A549 (cell line): ENCODE results near the gene PON1.

Experiments
- BHLHE40 ChIP-seq: IDR thresholded peaks from 2 replicates; pipeline ENCODE4 v1.6.1; 2012; ENCODE audit warnings: low read depth, low read length, inconsistent platforms
- CTCF ChIP-seq: fragments of >200 bp; sonication (Bioruptor Twin); formaldehyde crosslinking; IDR thresholded peaks from 3 replicates; pipeline ENCODE4 v1.5.1; 2016
- E2F6 ChIP-seq: IDR thresholded peaks from 2 replicates; pipeline ENCODE4 v1.6.1; 2012; ENCODE audit warnings: low read depth, borderline replicate concordance
- FOXS1 ChIP-seq: fragments of 250-450 bp; sonication (Bioruptor Pico); IDR thresholded peaks from 2 replicates; pipeline ENCODE4 v1.5.0; 2020; ENCODE audit warnings: mild to moderate bottlenecking, moderate library complexity
- KDM1A ChIP-seq: fragments of 200-600 bp; sonication (generic); IDR thresholded peaks from 2 replicates; pipeline ENCODE4 v1.6.1; 2016; ENCODE audit warnings: low read depth, mild to moderate bottlenecking
- MYC ChIP-seq: IDR thresholded peaks from 2 replicates; pipeline ENCODE4 v1.6.1; 2012; ENCODE audit warnings: mild to moderate bottlenecking, inconsistent platforms, low read length, improper control_type of control experiment, borderline replicate concordance
- POLR2A ChIP-seq: IDR thresholded peaks from 2 replicates; pipeline ENCODE4 v1.6.1; 2012; ENCODE audit warnings: mild to moderate bottlenecking, low read length
- RAD21 ChIP-seq, 2 experiments: fragments of >200 bp in 1 of 2; sonication (Bioruptor Twin) in 1 of 2; formaldehyde crosslinking in 1 of 2; IDR thresholded peaks in 1 of 2; conservative IDR thresholded peaks in 1 of 2; 2 replicates in 1 of 2; 3 replicates in 1 of 2; pipeline ENCODE4 v1.6.1; 2012 to 2018; ENCODE audit warnings: inconsistent platforms in 1 of 2
- REST ChIP-seq: fragments of 200-600 bp; sonication (generic); IDR thresholded peaks from 2 replicates; pipeline ENCODE4 v1.6.1; 2016; ENCODE audit warnings: antibody characterized with exemption, mild to moderate bottlenecking, moderate library complexity
- RNF2 ChIP-seq: fragments of 200-600 bp; sonication (generic); IDR thresholded peaks from 2 replicates; pipeline ENCODE4 v1.6.1; 2016; ENCODE audit warnings: low read depth, mild to moderate bottlenecking, antibody characterized with exemption, moderate library complexity, borderline replicate concordance
- SMC3 ChIP-seq: fragments of >200 bp; sonication (Bioruptor Twin); formaldehyde crosslinking; IDR thresholded peaks from 3 replicates; pipeline ENCODE4 v1.6.1; 2018; ENCODE audit warnings: inconsistent platforms
- SREBF2 ChIP-seq: fragments of 450-650 bp; IDR thresholded peaks from 2 replicates; pipeline ENCODE4 v1.6.1; 2014; ENCODE audit warnings: mild to moderate bottlenecking, moderate library complexity
- ZNF302 ChIP-seq: fragments of 250-450 bp; sonication (Bioruptor Pico); IDR thresholded peaks from 2 replicates; pipeline ENCODE4 v1.9.0; 2021; ENCODE audit warnings: inconsistent platforms, mild to moderate bottlenecking, moderate library complexity

GRCh38 chr7:95251966-95252365, 72.4 kb downstream of the PON1 start:
- TF ChIP-seq POLR2A (no peak), RNF2 (no peak), ZNF302 (CRISPR knock-in tag) (no peak), CTCF (no peak), SREBF2 (no peak), RAD21 (conservative IDR thresholded peaks at IDR 0.05 in 1 of 2, IDR thresholded peaks at IDR 0.05 in 1 of 2) (no peak), E2F6 (no peak), KDM1A (no peak), REST (no peak), MYC (no peak), BHLHE40 (no peak), FOXS1 (CRISPR knock-in tag) (no peak), SMC3 (no peak)
